Stomach (tissue), 4 donors: ENCODE results near the gene RFXANK.
A peak's percentile ranks its signal among the peaks of the same experiment; 100 is the strongest.

Experiments used
- CTCF ChIP-seq, 7 experiments: fragments of 450-650 bp in 4 of 7; fragments of 200-600 bp in 3 of 7; sonication (generic) in 3 of 7; IDR thresholded peaks; one replicate each; pipeline ENCODE4 v1.5.1; 2016 to 2019; ENCODE audit warnings: antibody characterized with exemption in 7 of 7, control low read depth in 2 of 7, mild to moderate bottlenecking in 1 of 7
- EP300 ChIP-seq: sonication (generic); formaldehyde crosslinking; IDR thresholded peaks from one replicate; pipeline ENCODE4 v1.6.1; 2017; ENCODE audit warnings: antibody characterized with exemption
- POLR2A ChIP-seq, 4 donors: fragments of 450-650 bp; IDR thresholded peaks; one replicate each; pipeline ENCODE4 v1.6.1; 2016; ENCODE audit warnings: antibody characterized with exemption in 4 of 4, control low read depth in 2 of 4, mild to moderate bottlenecking in 1 of 4, moderate library complexity in 1 of 4
- POLR2AphosphoS5 ChIP-seq, 3 donors: sonication (generic); formaldehyde crosslinking; IDR thresholded peaks; one replicate each; pipeline ENCODE4 v1.6.1; 2016; ENCODE audit warnings: antibody characterized with exemption in 3 of 3

- no peak for TF ChIP-seq POLR2A (IDR thresholded peaks at IDR 0.05)
- TF ChIP-seq CTCF (IDR thresholded peaks at IDR 0.05) = no peak
- TF ChIP-seq EP300 = no peak
- TF ChIP-seq POLR2AphosphoS5 (IDR thresholded peaks at IDR 0.05) = peak in 2 of 3 donors; percentile 19 to 79
These were observed 11.2 kb downstream of the RFXANK start, which contains the start of gene NR2C2AP for GRCh38 chr19:19203012-19203856.
